Fibroblast of skin of back (primary cell): ENCODE data around the gene TPCN2.

ENCODE experiments used
- DNase-seq: peaks from one replicate; pipeline ENCODE4 v3.0.0-alpha.2; 2013

The TPCN2 gene

DNA sequence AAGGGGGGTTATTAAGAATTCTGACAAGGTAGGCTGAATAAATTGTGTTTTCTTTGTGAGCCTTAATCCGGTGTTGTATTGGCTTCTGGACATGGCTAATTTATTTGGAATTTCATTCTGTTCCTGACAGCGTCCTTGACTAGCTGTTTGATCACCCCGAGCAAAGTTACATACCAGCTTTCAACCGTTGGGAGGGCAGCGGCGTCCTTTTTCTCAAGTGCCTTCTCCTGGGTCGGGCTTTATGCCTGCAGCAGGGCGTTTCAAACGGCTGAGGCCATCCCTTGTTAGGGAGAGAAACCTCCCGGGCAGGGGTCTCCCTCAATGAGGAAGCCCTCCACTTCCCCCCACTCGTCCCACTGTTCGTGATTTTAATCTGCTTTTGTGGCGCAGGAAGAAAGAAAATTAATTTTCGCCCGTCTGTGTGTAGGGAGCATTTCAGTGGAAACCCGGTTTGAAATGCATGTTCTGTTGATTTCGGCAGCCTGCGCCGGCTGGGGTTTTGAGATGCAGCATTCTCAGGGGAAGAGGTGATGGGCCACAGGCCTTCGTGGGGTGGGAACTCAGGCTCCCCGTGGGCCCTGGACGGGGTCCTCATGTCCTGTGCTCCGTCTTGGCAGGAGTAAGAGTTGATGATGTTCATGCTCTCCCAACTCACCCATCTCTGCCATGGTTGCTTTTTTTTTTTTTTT is 104.1 kb downstream of the TPCN2 start:
- no peak for DNase-seq

GRCh38 chr11:69153661-69154060 is 104.9 kb downstream of the TPCN2 start:
- DNase-seq = peak; percentile 93

- no peak for DNase-seq
These were observed 105.6 kb downstream of the TPCN2 start for GRCh38 chr11:69154211-69154913.

DNA sequence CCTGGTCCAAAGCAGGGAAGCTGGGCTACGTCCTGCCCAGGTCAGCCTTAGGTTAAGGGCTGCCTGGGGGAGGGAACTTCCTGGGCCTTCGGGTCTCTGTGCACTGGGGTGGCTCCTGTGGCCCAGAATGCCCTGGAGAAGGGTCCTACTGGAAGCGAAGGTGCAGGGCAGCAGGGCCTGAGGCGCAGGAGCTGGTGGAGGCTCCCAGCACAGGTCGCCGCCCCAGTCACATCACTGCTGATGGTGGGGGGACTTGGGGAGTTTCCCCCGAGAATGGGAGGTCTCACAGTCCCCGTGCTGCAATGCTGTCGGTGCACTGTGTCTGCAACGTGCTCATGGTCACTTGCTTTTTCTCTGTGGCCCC is 106.2 kb downstream of the TPCN2 start:
- no peak for DNase-seq

GRCh38 chr11:69155302-69156234 is 106.8 kb downstream of the TPCN2 start, which contains the start of gene SMIM38:
Gene SMIM38 (plus strand): TSS chr11:69155935. CDS start chr11:69157847, 1,912 bp downstream.
- no peak for DNase-seq

- DNase-seq = no peak
These were observed 107.5 kb downstream of the TPCN2 start for GRCh38 chr11:69156235-69156639.

GRCh38 chr11:69156673-69157155 is 108.0 kb downstream of the TPCN2 start:
- no peak for DNase-seq

- DNase-seq = peak; percentile 72
These were observed 108.6 kb downstream of the TPCN2 start for GRCh38 chr11:69157156-69157821.

- no peak for DNase-seq
These were observed 109.1 kb downstream of the TPCN2 start for GRCh38 chr11:69157822-69158231.

- no peak for DNase-seq
These were observed 109.8 kb downstream of the TPCN2 start for GRCh38 chr11:69158301-69159149.

DNA sequence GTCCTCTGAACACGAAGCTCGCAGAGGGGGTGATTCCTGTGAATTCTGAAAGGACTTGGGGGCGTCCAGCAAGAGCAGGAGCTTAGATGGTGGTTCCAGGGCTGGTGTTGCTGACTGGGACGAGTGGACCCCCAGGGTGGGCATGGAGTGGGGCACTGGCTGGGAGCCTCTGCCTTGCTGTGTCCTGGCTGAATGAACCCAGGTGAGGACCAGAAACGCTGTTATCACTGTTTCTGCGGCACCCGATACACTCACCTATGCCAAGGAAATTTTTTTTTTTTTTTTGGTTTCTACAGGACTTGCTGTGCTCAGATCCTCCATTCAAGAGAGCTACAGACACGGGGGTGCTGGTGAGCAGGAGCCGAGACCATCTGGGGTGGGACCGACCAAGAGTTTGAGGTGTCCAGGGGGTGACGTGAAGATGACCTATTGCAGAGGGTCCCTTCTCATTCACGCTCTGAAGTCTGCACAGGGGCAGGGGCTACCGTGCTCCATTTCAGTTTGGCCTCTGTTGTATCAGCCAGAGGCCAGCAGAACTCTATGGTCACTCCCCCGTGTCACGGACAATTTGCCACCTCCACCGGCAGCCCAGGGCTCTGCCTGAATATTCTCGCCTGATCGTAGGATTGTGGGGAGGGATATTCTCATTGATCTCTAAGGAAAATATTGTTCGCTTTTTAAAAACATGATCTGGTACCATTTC is 110.6 kb downstream of the TPCN2 start:
- no peak for DNase-seq

- DNase-seq = no peak
These were observed 111.8 kb downstream of the TPCN2 start for GRCh38 chr11:69160296-69161116.

- peak; percentile 52 for DNase-seq
These were observed 112.3 kb downstream of the TPCN2 start for GRCh38 chr11:69161117-69161407.

DNA sequence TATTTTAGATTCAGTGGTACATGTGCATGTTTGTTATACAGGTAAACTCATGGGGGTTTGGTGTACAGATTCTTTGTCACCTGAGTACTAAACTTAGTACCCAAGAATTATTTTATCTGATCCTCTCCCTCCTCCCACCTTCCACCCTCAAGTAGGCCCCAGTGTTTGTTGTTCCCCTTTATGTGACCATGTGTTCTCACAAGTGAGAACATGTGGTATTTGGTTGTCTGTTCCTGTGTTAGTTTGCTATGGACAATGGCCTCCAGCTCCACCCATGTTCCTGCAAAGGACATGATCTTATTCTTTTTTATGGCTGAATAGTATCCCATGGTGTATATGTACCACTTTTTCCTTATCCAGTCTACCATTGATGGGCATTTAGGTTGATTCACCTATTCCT is 113.8 kb downstream of the TPCN2 start:
- no peak for DNase-seq

DNA sequence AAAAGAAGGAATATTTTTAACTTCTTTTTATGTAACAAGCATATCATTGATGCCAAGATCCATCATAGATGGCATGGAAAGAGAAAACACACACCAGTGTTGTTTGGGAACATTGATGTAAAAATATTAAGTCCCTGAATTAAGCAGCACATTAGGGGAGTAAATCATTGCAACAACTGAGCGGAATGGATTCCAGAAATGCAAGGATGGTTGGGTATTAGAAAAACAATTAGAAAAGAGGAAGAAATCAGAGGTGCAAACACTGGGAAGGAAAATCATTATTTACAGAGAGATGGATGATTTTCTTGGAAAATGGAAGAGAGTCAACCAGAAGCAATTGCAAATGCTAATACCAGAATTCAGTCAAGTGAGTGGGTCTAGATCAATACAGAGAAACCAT is 115.1 kb downstream of the TPCN2 start:
- no peak for DNase-seq

GRCh38 chr11:69164824-69165223 is 116.1 kb downstream of the TPCN2 start:
- DNase-seq = no peak

DNA sequence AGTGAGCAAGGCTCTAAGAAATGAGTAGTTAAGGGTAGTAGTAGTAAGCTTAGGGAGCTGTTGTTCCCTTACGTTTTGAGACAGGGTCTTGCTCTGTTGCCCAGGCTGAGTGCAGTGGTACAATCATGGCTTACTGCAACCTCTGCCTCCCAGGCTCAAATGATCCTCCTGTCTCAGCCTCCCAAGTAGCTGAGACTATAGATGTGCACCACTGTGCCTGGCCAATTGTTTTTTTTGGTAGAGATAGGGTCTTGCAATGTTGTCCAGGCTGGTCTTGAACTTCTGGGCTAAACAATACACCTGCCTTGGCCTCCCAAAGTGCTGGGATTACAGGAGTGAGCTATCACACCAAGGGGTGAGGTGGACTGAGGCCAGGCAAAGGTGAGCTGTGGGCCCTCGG is 117.0 kb downstream of the TPCN2 start:
- no peak for DNase-seq

DNA sequence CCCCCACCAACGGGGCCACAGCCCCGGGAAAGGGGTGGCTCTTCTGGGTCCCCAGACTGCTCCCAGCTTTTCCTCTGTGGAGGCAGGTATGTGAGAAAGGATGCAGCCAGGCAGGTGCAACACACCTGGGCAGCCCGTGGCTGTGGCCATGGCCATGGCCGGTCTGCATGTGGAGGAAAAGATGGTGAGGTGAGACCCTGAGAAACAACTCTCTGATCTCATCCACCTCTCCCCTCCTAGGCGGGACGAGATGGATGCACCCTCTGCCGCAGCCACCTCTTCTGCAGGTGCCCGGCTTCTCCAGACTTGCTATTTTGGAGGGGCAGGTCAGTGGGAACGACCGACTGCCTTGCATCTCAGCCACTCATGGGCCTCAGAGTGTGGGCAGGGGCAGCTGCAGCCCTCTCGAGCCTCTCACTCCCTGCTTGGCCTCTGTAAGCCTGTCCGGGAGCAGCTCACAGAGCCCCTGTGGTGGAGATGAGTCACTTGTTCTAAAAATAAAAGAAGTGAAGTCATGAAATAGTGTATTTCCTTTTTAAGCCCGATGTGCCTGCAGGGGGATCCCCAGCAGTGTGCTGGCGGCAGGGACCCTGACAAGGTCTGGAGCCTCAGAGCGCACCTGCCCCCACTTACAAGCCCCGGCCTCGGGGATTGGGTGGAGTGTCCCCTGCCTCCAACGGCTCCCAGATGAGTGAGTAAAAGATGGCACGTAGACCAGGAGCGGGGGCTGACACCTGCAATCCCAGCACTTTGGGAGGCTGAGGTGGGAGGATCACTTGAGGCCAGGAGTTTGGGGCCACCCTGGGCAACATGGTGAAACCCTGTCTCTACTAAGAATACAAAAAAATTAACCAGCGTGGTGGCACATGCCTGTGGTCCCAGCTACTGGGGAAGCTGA is 117.7 kb downstream of the TPCN2 start:
- DNase-seq = peak; percentile 95
